Hepatocyte (in vitro differentiated cells): ENCODE measurements around the gene SIK3. TPM values are rescaled to one million over a fixed set of nuclear protein-coding genes. Genes with fewer than 3 reads are reported as not detected.

Source experiments
- DNase-seq: peaks from one replicate; pipeline ENCODE4 v3.0.0-alpha.2; 2016; ENCODE audit warnings: low spot score
- H2AFZ ChIP-seq: fragments of 200-600 bp; sonication (generic); 2 replicates; pipeline ENCODE4 v1.6.0; 2016; ENCODE audit warnings: antibody characterized with exemption, mild to moderate bottlenecking
- H3K27ac ChIP-seq: fragments of 200-600 bp; sonication (generic); 2 replicates; pipeline ENCODE4 v1.5.1; 2016; ENCODE audit warnings: mild to moderate bottlenecking
- H3K27me3 ChIP-seq: fragments of 200-600 bp; sonication (generic); 2 replicates; pipeline ENCODE4 v1.6.1; 2016
- H3K36me3 ChIP-seq: fragments of 200-600 bp; sonication (generic); replicated peaks from 2 replicates; pipeline ENCODE4 v1.5.1; 2016; ENCODE audit warnings: low read depth; ENCODE audit not compliant: insufficient read depth
- H3K4me1 ChIP-seq: fragments of 200-600 bp; sonication (generic); 2 replicates; pipeline ENCODE4 v1.5.1; 2016; ENCODE audit warnings: mild to moderate bottlenecking, moderate library complexity; ENCODE audit not compliant: insufficient read depth
- H3K4me2 ChIP-seq: fragments of 200-600 bp; sonication (generic); 2 replicates; pipeline ENCODE4 v1.6.0; 2016
- H3K4me3 ChIP-seq: fragments of 200-600 bp; sonication (generic); 2 replicates; pipeline ENCODE4 v1.5.1; 2016; ENCODE audit warnings: mild to moderate bottlenecking
- H3K79me2 ChIP-seq: fragments of 200-600 bp; sonication (generic); 2 replicates; pipeline ENCODE4 v1.6.0; 2017; ENCODE audit warnings: mild to moderate bottlenecking
- H3K9me2 ChIP-seq: fragments of 200-600 bp; sonication (generic); replicated peaks from 2 replicates; pipeline ENCODE4 v1.6.0; 2017; ENCODE audit warnings: mild to moderate bottlenecking; ENCODE audit not compliant: insufficient read depth
- H3K9me3 ChIP-seq: fragments of 200-600 bp; sonication (generic); 2 replicates; pipeline ENCODE4 v1.5.1; 2016; ENCODE audit warnings: low read depth, mild to moderate bottlenecking
- H4K20me1 ChIP-seq: fragments of 200-600 bp; sonication (generic); 2 replicates; pipeline ENCODE4 v1.6.0; 2016; ENCODE audit warnings: mild to moderate bottlenecking; ENCODE audit not compliant: insufficient read depth, poor library complexity, severe bottlenecking
- EZH2 ChIP-seq: fragments of 200-600 bp; sonication (generic); IDR thresholded peaks from 2 replicates; pipeline ENCODE4 v1.6.1; 2016; ENCODE audit warnings: antibody characterized with exemption, mild to moderate bottlenecking, borderline replicate concordance
- EZH2phosphoT487 ChIP-seq: fragments of 200-600 bp; sonication (generic); IDR thresholded peaks from one replicate; pipeline ENCODE4 v1.6.1; 2018; ENCODE audit warnings: antibody characterized with exemption, mild to moderate bottlenecking, low read depth, moderate library complexity; ENCODE audit not compliant: unreplicated experiment, severe bottlenecking
- WGBS: methylation state at CpG from one replicate; pipeline ENCODE4 v1.1.6; 2016; ENCODE audit warnings: low lambda C conversion rate; ENCODE audit errors: missing lambda C conversion rate; 5-methylcytosine and 5-hydroxymethylcytosine counted together
- polyA plus RNA-seq: library from polyadenylated mRNA; unstranded; fragments of >200 nt; fragmentation: Nextera tagmentation; extraction: Ambion mirVana; gene quantifications from 2 replicates; pipeline ENCODE4 v1.2.1, GENCODE V29; 2016
- total RNA-seq: library from RNA; depleted of rRNA; stranded (reverse); fragments of >200 nt; gene quantifications from 2 replicates; pipeline ENCODE4 v1.2.3, GENCODE V29; 2014
- TF ChIP-seq, protein P1 (sequence below): fragments of 200-600 bp; sonication (generic); IDR thresholded peaks from 2 replicates; pipeline ENCODE4 v1.5.1; 2016; ENCODE audit warnings: antibody characterized with exemption, mild to moderate bottlenecking; ENCODE audit not compliant: poor library complexity

SIK3 gene
- total and polyA plus RNA-seq, 2 experiments from 2014 or later: 15.8 to 17.7 TPM

DNA sequence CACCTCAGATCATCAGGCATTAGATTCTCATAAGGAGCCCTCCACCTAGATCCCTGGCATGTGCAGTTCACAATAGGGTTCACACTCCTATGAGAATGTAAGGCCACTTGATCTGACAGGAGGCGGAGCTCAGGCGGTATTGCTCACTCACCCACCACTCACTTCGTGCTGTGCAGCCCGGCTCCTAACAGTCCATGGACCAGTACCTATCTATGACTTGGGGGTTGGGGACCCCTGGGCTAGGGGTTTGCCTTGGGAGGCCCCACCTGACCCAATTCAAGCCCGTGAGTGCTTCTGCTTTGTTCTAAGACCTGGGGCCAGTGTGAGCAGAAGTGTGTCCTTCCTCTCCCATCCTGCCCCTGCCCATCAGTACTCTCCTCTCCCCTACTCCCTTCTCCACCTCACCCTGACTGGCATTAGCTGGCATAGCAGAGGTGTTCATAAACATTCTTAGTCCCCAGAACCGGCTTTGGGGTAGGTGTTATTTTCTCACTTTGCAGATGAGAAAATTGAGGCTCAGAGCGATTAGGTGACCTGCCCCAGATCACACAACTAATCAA, 266.4 kb downstream of the SIK3 start:
- no peak for DNase-seq
- Histone ChIP-seq H3K27me3 (no peaks in the 10 kb centered on the region), H3K4me1 (peaks cover 48% of the 10 kb centered on the region), H3K9me2 (no peaks in the 10 kb centered on the region), H3K4me3 (no peak overlapping the region), H3K36me3 (no peaks in the 10 kb centered on the region), H3K79me2 (peaks cover 5% of the 10 kb centered on the region), H3K9me3 (no peaks in the 10 kb centered on the region), H2AFZ (no peak overlapping the region), H3K27ac (peak overlapping the region; percentile 62), H4K20me1 (no peaks in the 10 kb centered on the region), H3K4me2 (peak overlapping the region; percentile 41)
- 81% methylated on average over 7 of the region's 7 CpGs for WGBS
- TF ChIP-seq EZH2 (no peak), EZH2phosphoT487 (no peak)
- TF ChIP-seq, protein P1, sequence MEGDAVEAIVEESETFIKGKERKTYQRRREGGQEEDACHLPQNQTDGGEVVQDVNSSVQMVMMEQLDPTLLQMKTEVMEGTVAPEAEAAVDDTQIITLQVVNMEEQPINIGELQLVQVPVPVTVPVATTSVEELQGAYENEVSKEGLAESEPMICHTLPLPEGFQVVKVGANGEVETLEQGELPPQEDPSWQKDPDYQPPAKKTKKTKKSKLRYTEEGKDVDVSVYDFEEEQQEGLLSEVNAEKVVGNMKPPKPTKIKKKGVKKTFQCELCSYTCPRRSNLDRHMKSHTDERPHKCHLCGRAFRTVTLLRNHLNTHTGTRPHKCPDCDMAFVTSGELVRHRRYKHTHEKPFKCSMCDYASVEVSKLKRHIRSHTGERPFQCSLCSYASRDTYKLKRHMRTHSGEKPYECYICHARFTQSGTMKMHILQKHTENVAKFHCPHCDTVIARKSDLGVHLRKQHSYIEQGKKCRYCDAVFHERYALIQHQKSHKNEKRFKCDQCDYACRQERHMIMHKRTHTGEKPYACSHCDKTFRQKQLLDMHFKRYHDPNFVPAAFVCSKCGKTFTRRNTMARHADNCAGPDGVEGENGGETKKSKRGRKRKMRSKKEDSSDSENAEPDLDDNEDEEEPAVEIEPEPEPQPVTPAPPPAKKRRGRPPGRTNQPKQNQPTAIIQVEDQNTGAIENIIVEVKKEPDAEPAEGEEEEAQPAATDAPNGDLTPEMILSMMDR: no peak

DNA sequence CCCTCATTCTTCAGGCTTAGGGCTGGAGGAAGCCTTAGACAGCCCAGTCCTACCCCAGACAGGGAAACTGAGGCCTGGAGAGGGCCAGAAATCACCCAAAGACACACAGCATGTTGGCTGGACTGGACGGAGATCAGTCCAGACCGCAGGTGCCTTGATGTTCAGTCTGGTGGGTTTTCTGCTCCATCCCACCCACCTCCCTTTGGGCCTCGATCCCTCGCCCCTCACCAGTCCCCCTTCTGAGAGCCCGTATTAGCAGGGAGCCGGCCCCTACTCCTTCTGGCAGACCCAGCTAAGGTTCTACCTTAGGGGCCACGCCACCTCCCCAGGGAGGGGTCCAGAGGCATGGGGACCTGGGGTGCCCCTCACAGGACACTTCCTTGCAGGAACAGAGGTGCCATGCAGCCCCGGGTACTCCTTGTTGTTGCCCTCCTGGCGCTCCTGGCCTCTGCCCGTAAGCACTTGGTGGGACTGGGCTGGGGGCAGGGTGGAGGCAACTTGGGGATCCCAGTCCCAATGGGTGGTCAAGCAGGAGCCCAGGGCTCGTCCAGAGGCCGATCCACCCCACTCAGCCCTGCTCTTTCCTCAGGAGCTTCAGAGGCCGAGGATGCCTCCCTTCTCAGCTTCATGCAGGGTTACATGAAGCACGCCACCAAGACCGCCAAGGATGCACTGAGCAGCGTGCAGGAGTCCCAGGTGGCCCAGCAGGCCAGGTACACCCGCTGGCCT, 267.9 kb downstream of the SIK3 start:
- H3K4me2 ChIP-seq: peak overlapping the region; percentile 59
- peak overlapping the region; percentile 95 for H3K27ac ChIP-seq
- H3K4me1 ChIP-seq: peaks cover 44% of the 10 kb centered on the region
- no peak for DNase-seq
- no peaks in the 10 kb centered on the region for H3K9me2 ChIP-seq
- no peaks in the 10 kb centered on the region for H4K20me1 ChIP-seq
- TF ChIP-seq EZH2 (no peak), EZH2phosphoT487 (no peak)
- TF ChIP-seq, protein P1: no peak
- no peaks in the 10 kb centered on the region for H3K9me3 ChIP-seq
- peaks cover 2% of the 10 kb centered on the region for H3K79me2 ChIP-seq
- H2AFZ ChIP-seq: no peak overlapping the region
- H3K36me3 ChIP-seq: no peaks in the 10 kb centered on the region
- H3K27me3 ChIP-seq: no peaks in the 10 kb centered on the region
- WGBS: 93% methylated on average over 12 of the region's 17 CpGs
- no peak overlapping the region for H3K4me3 ChIP-seq

DNA sequence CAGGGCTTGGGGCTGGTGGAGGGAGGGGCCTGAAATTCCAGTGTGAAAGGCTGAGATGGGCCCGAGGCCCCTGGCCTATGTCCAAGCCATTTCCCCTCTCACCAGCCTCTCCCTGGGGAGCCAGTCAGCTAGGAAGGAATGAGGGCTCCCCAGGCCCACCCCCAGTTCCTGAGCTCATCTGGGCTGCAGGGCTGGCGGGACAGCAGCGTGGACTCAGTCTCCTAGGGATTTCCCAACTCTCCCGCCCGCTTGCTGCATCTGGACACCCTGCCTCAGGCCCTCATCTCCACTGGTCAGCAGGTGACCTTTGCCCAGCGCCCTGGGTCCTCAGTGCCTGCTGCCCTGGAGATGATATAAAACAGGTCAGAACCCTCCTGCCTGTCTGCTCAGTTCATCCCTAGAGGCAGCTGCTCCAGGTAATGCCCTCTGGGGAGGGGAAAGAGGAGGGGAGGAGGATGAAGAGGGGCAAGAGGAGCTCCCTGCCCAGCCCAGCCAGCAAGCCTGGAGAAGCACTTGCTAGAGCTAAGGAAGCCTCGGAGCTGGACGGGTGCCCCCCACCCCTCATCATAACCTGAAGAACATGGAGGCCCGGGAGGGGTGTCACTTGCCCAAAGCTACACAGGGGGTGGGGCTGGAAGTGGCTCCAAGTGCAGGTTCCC, 268.6 kb downstream of the SIK3 start, which contains the start of gene APOC3:
APOC3 (plus strand) TSS at position 383 of the 659 bp plus-strand sequence. CDS start 676 bp downstream, outside the sequence.
- Histone ChIP-seq H4K20me1 (no peaks in the 10 kb centered on the region), H3K36me3 (no peaks in the 10 kb centered on the region), H3K27me3 (no peaks in the 10 kb centered on the region), H3K9me2 (no peaks in the 10 kb centered on the region), H3K4me3 (no peak within 1 kb of the TSS), H3K9me3 (no peaks in the 10 kb centered on the region), H3K79me2 (no peaks in the 10 kb centered on the region), H3K4me1 (peaks cover 41% of the 10 kb centered on the region), H3K27ac (peak within 1 kb of the TSS; percentile 95), H2AFZ (no peak within 1 kb of the TSS), H3K4me2 (peak within 1 kb of the TSS; percentile 59)
- DNase-seq: peak; percentile 80
- WGBS: 46% methylated on average over 9 of the region's 9 CpGs
- TF ChIP-seq EZH2: no peak
- TF ChIP-seq, protein P1: no peak
- TF ChIP-seq EZH2phosphoT487: no peak
